ENCODE results near the gene DAPP1. TPM values are rescaled to one million over a fixed set of nuclear protein-coding genes. Genes with fewer than 3 reads are reported as not detected.

Gene DAPP1
- total and polyA plus RNA-seq, 2 of the 8 experiments (the other 6 are each of a cell fraction or from before 2014, with no cell fraction given), result not detected

DNA sequence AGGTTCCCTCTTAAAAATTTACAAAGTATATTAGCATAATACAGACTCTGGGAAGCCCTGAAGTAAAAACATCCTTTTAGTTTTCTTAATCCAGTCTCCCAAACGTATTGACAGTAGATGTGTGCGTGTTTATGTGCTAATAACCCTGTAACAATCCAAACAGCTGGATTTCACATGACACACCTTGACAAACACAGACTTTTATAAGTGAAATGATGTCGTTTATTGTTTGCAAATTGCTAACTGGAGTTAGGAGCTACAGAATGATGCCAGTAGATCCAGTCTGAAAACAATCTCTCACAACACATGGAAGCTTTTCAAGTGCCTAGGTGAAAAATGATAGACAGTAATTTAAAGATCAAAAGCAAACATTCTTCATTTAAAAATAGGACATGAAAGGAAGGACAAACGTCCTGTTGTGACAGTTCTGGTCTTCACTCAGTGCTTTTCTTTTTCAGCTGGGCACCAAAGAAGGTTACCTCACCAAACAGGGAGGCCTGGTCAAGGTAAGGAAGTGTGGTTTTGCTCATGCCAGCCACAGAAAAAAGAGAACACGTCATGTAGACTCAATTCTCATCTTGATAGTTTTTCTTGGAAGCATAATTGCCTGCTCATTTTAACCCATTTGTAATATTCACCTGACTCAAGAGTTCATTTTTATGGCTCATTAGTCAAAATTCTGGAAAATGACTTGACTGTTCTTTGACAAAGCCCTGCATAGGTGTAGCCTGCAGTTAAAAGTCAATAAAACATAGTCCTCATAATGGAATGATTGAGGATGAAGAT lies 44.7 kb downstream of the DAPP1 start:
- Histone ChIP-seq H3K14ac (ENCODE audit: insufficient read length) (no peak overlapping the region), H4K91ac (replicated peaks; ENCODE audit: insufficient read length, low read length) (no peak overlapping the region), H3K79me1 (ENCODE audit: low read depth, low read length) (no peaks in the 10 kb centered on the region), H4K8ac (ENCODE audit: extremely low read depth, insufficient read depth, low read length) (no peak overlapping the region), H2AK5ac (ENCODE audit: low read depth, low read length) (no peak overlapping the region), H3K36me3 (ENCODE audit: control insufficient read depth in 2 of 4, insufficient read depth in 4 of 4, low read length in 3 of 4) (no peaks in the 10 kb centered on the region), H3K79me2 (ENCODE audit: control insufficient read depth in 1 of 2, insufficient read depth in 2 of 2, low read length in 2 of 2) (no peaks in the 10 kb centered on the region), H2BK120ac (replicated peaks; ENCODE audit: low read depth, low read length) (no peak overlapping the region), H2BK20ac (ENCODE audit: low read length) (no peak overlapping the region), H2BK12ac (ENCODE audit: low read depth, low read length) (no peak overlapping the region), H3K23me2 (ENCODE audit: low read depth, low read length) (no peaks in the 10 kb centered on the region), H3K27me3 (replicated peaks in 1 of 4; ENCODE audit: control insufficient read depth in 3 of 4, extremely low read depth in 1 of 4, insufficient read depth in 3 of 4, low read length in 3 of 4) (no peaks in the 10 kb centered on the region), H3K4ac (replicated peaks; ENCODE audit: insufficient read length, low read depth, low read length) (no peak overlapping the region), H3K27ac (ENCODE audit: low read depth, low read length) (no peak overlapping the region), H4K20me1 (replicated peaks in 1 of 2; ENCODE audit: control insufficient read depth in 1 of 2, insufficient read depth in 2 of 2, low read length in 2 of 2) (no peaks in the 10 kb centered on the region), H2BK5ac (ENCODE audit: low read depth, low read length) (no peak overlapping the region), H2BK15ac (ENCODE audit: low read length) (no peak overlapping the region), H3K4me1 (replicated peaks in 1 of 4; ENCODE audit: control insufficient read depth in 3 of 4, insufficient read depth in 4 of 4, low read length in 3 of 4) (peaks cover 0 to 4% (median 0%) of the 10 kb centered on the region in 4 experiments; a peak in 1 of 7 replicates), H3K23ac (ENCODE audit: insufficient read length) (no peak overlapping the region), H3K56ac (replicated peaks; ENCODE audit: insufficient read length, low read depth, low read length) (no peak overlapping the region), H3K4me2 (ENCODE audit: insufficient read depth in 1 of 2, low read depth in 2 of 2, low read length in 2 of 2) (no peak overlapping the region), H2AFZ (ENCODE audit: low read length) (0 out of 2 replicates have a peak overlapping the region, but pooled peaks have one; percentile 35), H3K9me3 (ENCODE audit: insufficient read depth in 2 of 2, low read depth in 1 of 2, low read length in 1 of 2) (no peaks in the 10 kb centered on the region), H4K5ac (ENCODE audit: insufficient read length, low read depth, low read length) (no peak overlapping the region), H3K4me3 (ENCODE audit: extremely low read depth in 1 of 4, insufficient read depth in 2 of 4, low read depth in 3 of 4, low read length in 4 of 4) (no peak overlapping the region), H3K18ac (ENCODE audit: extremely low read depth, low read length) (no peak overlapping the region), H3K9ac (replicated peaks in 1 of 4; ENCODE audit: extremely low read depth in 1 of 4, low read depth in 3 of 4, low read length in 3 of 4) (no peak overlapping the region)
- TF ChIP-seq CBX5 (IDR thresholded peaks at IDR 0.05; ENCODE audit: low read depth, low read length) (no peak), CEBPB (IDR thresholded peaks at IDR 0.05; ENCODE audit: low read depth, low read length) (no peak), RFX5 (IDR thresholded peaks at IDR 0.05; ENCODE audit: borderline replicate concordance, low read depth, low read length) (no peak), EZH2 (IDR thresholded peaks at IDR 0.05; ENCODE audit: low read depth, low read length, severe bottlenecking) (no peak)
- ChIA-PET CTCF (ENCODE audit: partially characterized antibody) (no interaction called here), POLR2A (ENCODE audit: partially characterized antibody) (no interaction called here)
- DNase-seq (ENCODE audit: low read depth in 1 of 2, low spot score in 2 of 2), result no peak
- no peak for FAIRE-seq
- WGBS, 2 experiments (ENCODE audit: extremely low coverage in 1 of 2, insufficient coverage in 1 of 2, insufficient read length in 1 of 2, insufficient replicate concordance in 2 of 2, low coverage in 1 of 2, low lambda C conversion rate in 2 of 2, missing lambda C conversion rate in 1 of 2), result 84% methylated on average over 5 of the region's 5 CpGs; no CpG with 5 or more reads in 1 of the 2 experiments

All from H1 (cell line).